ENCODE measurements around the gene AMIGO3. TPM values are rescaled to one million over a fixed set of nuclear protein-coding genes. Genes with fewer than 3 reads are reported as not detected.

AMIGO3 gene
- total RNA-seq, 1 experiment from 2014 or later = 0.32 TPM

GRCh38 chr3:49759226-49759625 is 39.7 kb upstream of the AMIGO3 start:
- no peaks in the 10 kb centered on the region for H3K36me3 ChIP-seq (ENCODE audit: control insufficient read depth in 1 of 2, insufficient read depth in 2 of 2, low read length in 2 of 2)
- RAD21 ChIA-PET (ENCODE audit: low non-redundant PET in 1 of 2, low total read pairs in 2 of 2, uncharacterized antibody in 2 of 2, unreplicated experiment in 2 of 2) = no interaction called here
- H3K4me2 ChIP-seq (ENCODE audit: low read length) = no peak overlapping the region
- intact Hi-C loops (cut with micrococcal nuclease) = no loop called here
- CTCF ChIA-PET = no interaction called here
- no peaks in the 10 kb centered on the region for H3K9me3 ChIP-seq (ENCODE audit: control insufficient read depth in 1 of 2, insufficient read depth in 1 of 2, low read depth in 1 of 2, low read length in 2 of 2)
- H3K9me2 ChIP-seq (ENCODE audit: insufficient read depth) = no peaks in the 10 kb centered on the region
- no peak overlapping the region for H2AFZ ChIP-seq (ENCODE audit: low read depth, low read length, poor library complexity, severe bottlenecking)
- H3K27me3 ChIP-seq (ENCODE audit: insufficient read depth, low read length) = no peaks in the 10 kb centered on the region
- peaks cover 4% of the 10 kb centered on the region for H4K20me1 ChIP-seq (ENCODE audit: insufficient read depth)
- POLR2A ChIA-PET = no interaction called here
- no peak for DNase-seq (ENCODE audit: low read depth, low spot score)
- no peak for TF ChIP-seq RAD21 (IDR thresholded peaks at IDR 0.05; ENCODE audit: low read depth)
- TF ChIP-seq SIN3A (IDR thresholded peaks at IDR 0.05; ENCODE audit: low read depth) = no peak
- TF ChIP-seq, protein P1, sequence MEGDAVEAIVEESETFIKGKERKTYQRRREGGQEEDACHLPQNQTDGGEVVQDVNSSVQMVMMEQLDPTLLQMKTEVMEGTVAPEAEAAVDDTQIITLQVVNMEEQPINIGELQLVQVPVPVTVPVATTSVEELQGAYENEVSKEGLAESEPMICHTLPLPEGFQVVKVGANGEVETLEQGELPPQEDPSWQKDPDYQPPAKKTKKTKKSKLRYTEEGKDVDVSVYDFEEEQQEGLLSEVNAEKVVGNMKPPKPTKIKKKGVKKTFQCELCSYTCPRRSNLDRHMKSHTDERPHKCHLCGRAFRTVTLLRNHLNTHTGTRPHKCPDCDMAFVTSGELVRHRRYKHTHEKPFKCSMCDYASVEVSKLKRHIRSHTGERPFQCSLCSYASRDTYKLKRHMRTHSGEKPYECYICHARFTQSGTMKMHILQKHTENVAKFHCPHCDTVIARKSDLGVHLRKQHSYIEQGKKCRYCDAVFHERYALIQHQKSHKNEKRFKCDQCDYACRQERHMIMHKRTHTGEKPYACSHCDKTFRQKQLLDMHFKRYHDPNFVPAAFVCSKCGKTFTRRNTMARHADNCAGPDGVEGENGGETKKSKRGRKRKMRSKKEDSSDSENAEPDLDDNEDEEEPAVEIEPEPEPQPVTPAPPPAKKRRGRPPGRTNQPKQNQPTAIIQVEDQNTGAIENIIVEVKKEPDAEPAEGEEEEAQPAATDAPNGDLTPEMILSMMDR (IDR thresholded peaks at IDR 0.05 in 2 of 3, conservative IDR thresholded peaks at IDR 0.05 in 1 of 3; ENCODE audit: borderline replicate concordance in 1 of 3, insufficient read depth in 1 of 3, low read depth in 2 of 3, low read length in 2 of 3) = no peak
- no peak for TF ChIP-seq EGR1 (IDR thresholded peaks at IDR 0.05; ENCODE audit: low read depth)
- TF ChIP-seq POLR2AphosphoS5 (IDR thresholded peaks at IDR 0.05; ENCODE audit: low read depth, low read length) = no peak
- TF ChIP-seq, protein P2, sequence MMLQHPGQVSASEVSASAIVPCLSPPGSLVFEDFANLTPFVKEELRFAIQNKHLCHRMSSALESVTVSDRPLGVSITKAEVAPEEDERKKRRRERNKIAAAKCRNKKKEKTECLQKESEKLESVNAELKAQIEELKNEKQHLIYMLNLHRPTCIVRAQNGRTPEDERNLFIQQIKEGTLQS (IDR thresholded peaks at IDR 0.05) = no peak
- TF ChIP-seq ZBTB33 (IDR thresholded peaks at IDR 0.05; ENCODE audit: extremely low read depth, insufficient replicate concordance, low read length) = no peak
- H3K9ac ChIP-seq (ENCODE audit: low read length) = no peak overlapping the region
- BruUV-seq (replicated peaks) = no TSS peak
- H3K79me2 ChIP-seq (ENCODE audit: insufficient read depth, low read length) = peaks cover 77% of the 10 kb centered on the region
- no peaks in the 10 kb centered on the region for H3K4me1 ChIP-seq (ENCODE audit: control insufficient read depth in 1 of 2, insufficient read depth in 2 of 2, low read length in 2 of 2)
- no peak overlapping the region for H3K27ac ChIP-seq (ENCODE audit: low read depth, low read length)
- no peak overlapping the region for H3K4me3 ChIP-seq (replicated peaks in 1 of 2; ENCODE audit: low read depth in 1 of 2, low read length in 2 of 2)
- no peak for ATAC-seq

All from HCT116 (cell line).